BE2C (cell line): ENCODE results near the gene COLQ.

Source experiments
- DNase-seq: peaks from one replicate; pipeline ENCODE4 v3.0.0-alpha.2; 2020
- H3K27me3 ChIP-seq: fragments of 250-450 bp; sonication (Bioruptor Pico); 2 replicates; pipeline ENCODE4 v1.5.1; 2020; ENCODE audit warnings: mild to moderate bottlenecking
- H3K36me3 ChIP-seq: fragments of 250-450 bp; sonication (Bioruptor Pico); 2 replicates; pipeline ENCODE4 v1.5.1; 2020; ENCODE audit warnings: mild to moderate bottlenecking
- H3K4me1 ChIP-seq: fragments of 250-450 bp; sonication (Bioruptor Pico); 2 replicates; pipeline ENCODE4 v1.5.1; 2020
- H3K4me3 ChIP-seq: 2 replicates; pipeline ENCODE4 v1.5.1; 2011; ENCODE audit warnings: low read depth, low read length
- H3K9me3 ChIP-seq: fragments of 250-450 bp; sonication (Bioruptor Pico); 2 replicates; pipeline ENCODE4 v1.5.1; 2020
- CTCF ChIP-seq: IDR thresholded peaks from 2 replicates; pipeline ENCODE4 v1.5.1; 2012; ENCODE audit warnings: mild to moderate bottlenecking, low read depth, low read length

The COLQ gene

GRCh38 chr3:15519096-15519495 lies 2.4 kb downstream of the COLQ start:
- Histone ChIP-seq H3K27me3 (no peaks in the 10 kb centered on the region), H3K9me3 (no peaks in the 10 kb centered on the region), H3K4me3 (no peak overlapping the region), H3K4me1 (no peaks in the 10 kb centered on the region), H3K36me3 (no peaks in the 10 kb centered on the region)
- TF ChIP-seq CTCF = no peak
- no peak for DNase-seq

- no peaks in the 10 kb centered on the region for H3K9me3 ChIP-seq
Observed at GRCh38 chr3:15514663-15515340, 6.7 kb downstream of the COLQ start.

GRCh38 chr3:15513810-15514662 lies 7.5 kb downstream of the COLQ start:
- no peak for DNase-seq
- Histone ChIP-seq H3K9me3 (no peaks in the 10 kb centered on the region), H3K4me3 (no peak overlapping the region), H3K36me3 (no peaks in the 10 kb centered on the region), H3K4me1 (no peaks in the 10 kb centered on the region), H3K27me3 (no peaks in the 10 kb centered on the region)
- no peak for TF ChIP-seq CTCF

More at GRCh38 chr3:15514663-15515340, 6.7 kb downstream of the COLQ start:
- H3K36me3 ChIP-seq = no peaks in the 10 kb centered on the region
- no peak for DNase-seq
- TF ChIP-seq CTCF = no peak
- no peaks in the 10 kb centered on the region for H3K27me3 ChIP-seq
- H3K4me1 ChIP-seq = no peaks in the 10 kb centered on the region
- no peak overlapping the region for H3K4me3 ChIP-seq

- Histone ChIP-seq H3K27me3 (no peaks in the 10 kb centered on the region), H3K4me1 (no peaks in the 10 kb centered on the region), H3K9me3 (no peaks in the 10 kb centered on the region), H3K36me3 (no peaks in the 10 kb centered on the region), H3K4me3 (no peak overlapping the region)
- TF ChIP-seq CTCF = no peak
- DNase-seq = no peak
Observed at GRCh38 chr3:15513116-15513515, 8.4 kb downstream of the COLQ start.

GRCh38 chr3:15512166-15512565 lies 9.3 kb downstream of the COLQ start:
- TF ChIP-seq CTCF = no peak
- Histone ChIP-seq H3K27me3 (no peaks in the 10 kb centered on the region), H3K4me1 (no peaks in the 10 kb centered on the region), H3K36me3 (no peaks in the 10 kb centered on the region), H3K4me3 (no peak overlapping the region), H3K9me3 (no peaks in the 10 kb centered on the region)
- peak; percentile 18 for DNase-seq

- Histone ChIP-seq H3K4me3 (no peak overlapping the region), H3K27me3 (no peaks in the 10 kb centered on the region), H3K9me3 (no peaks in the 10 kb centered on the region), H3K4me1 (no peaks in the 10 kb centered on the region; the same call in 1 of the 2 replicates), H3K36me3 (no peaks in the 10 kb centered on the region)
- DNase-seq = no peak
- no peak for TF ChIP-seq CTCF
Observed at GRCh38 chr3:15511156-15511555, 10.3 kb downstream of the COLQ start.
